OCI-LY3 (cell line): ENCODE results near the gene MTMR11.

Experiments used
- H2AFZ ChIP-seq: fragments of 200-600, 300-600 bp; shearing (Covaris generic); 2 replicates; pipeline ENCODE4 v1.6.0; 2014; ENCODE audit warnings: antibody characterized with exemption, low read depth, low read length
- H3K27ac ChIP-seq: fragments of 200-600, 300-600 bp; sonication (generic); 2 replicates; pipeline ENCODE4 v1.5.1; 2014; ENCODE audit warnings: mild to moderate bottlenecking, low read length, moderate library complexity, mixed read lengths
- H3K27me3 ChIP-seq: fragments of 200-600, 300-600 bp; sonication (generic); 2 replicates; pipeline ENCODE4 v1.6.1; 2014; ENCODE audit warnings: low read depth, low read length, mixed read lengths
- H3K36me3 ChIP-seq: fragments of 200-600, 300-600 bp; sonication (generic); replicated peaks from 2 replicates; pipeline ENCODE3; 2014; ENCODE audit warnings: low read depth, low read length, mixed read lengths
- H3K4me1 ChIP-seq: fragments of 300-600, 200-600 bp; sonication (generic); 2 replicates; pipeline ENCODE4 v1.6.1; 2014; ENCODE audit warnings: low read length, mixed read lengths
- H3K4me2 ChIP-seq: fragments of 200-600, 300-600 bp; sonication (generic); 2 replicates; pipeline ENCODE4 v1.6.1; 2014; ENCODE audit warnings: low read length, mixed read lengths
- H3K4me3 ChIP-seq: fragments of 300-600, 200-600 bp; sonication (generic); 2 replicates; pipeline ENCODE4 v1.5.1; 2014; ENCODE audit warnings: antibody characterized with exemption, mild to moderate bottlenecking, low read length, moderate library complexity
- H3K79me2 ChIP-seq: fragments of 300-600, 200-600 bp; shearing (Covaris generic); 2 replicates; pipeline ENCODE4 v1.6.1; 2014; ENCODE audit warnings: mild to moderate bottlenecking, low read length, mixed read lengths
- H3K9ac ChIP-seq: fragments of 300-600, 200-600 bp; shearing (Covaris generic); 2 replicates; pipeline ENCODE4 v1.6.0; 2014; ENCODE audit warnings: mild to moderate bottlenecking, low read length, moderate library complexity
- H3K9me3 ChIP-seq: fragments of 200-600, 300-600 bp; shearing (Covaris generic); 2 replicates; pipeline ENCODE4 v1.6.1; 2014; ENCODE audit warnings: low read length, mixed read lengths; ENCODE audit not compliant: insufficient read depth
- H4K20me1 ChIP-seq: fragments of 200-600, 300-600 bp; sonication (generic); 2 replicates; pipeline ENCODE4 v1.6.1; 2016; ENCODE audit warnings: low read length, mixed read lengths; ENCODE audit not compliant: insufficient read depth
- CTCF ChIP-seq: fragments of 200-600, 300-600 bp; sonication (generic); IDR thresholded peaks from 2 replicates; pipeline ENCODE4 v1.5.1; 2014; ENCODE audit warnings: antibody characterized with exemption, low read length, low read depth
- EZH2phosphoT487 ChIP-seq: fragments of 200-600 bp; shearing (Covaris generic); IDR thresholded peaks from 2 replicates; pipeline ENCODE4 v1.6.1; 2018; ENCODE audit warnings: antibody characterized with exemption, mixed run types, low read depth

Gene MTMR11

GRCh38 chr1:149936992-149937705 is 470 bp upstream of the MTMR11 start:
- H3K27me3 ChIP-seq: no peaks in the 10 kb centered on the region
- peak overlapping the region; percentile 7; the same call in 1 of the 2 replicates for H3K9ac ChIP-seq
- H3K9me3 ChIP-seq: no peaks in the 10 kb centered on the region
- peak overlapping the region; percentile 43 for H3K4me2 ChIP-seq
- TF ChIP-seq CTCF (no peak), EZH2phosphoT487 (no peak)
- no peak overlapping the region for H3K27ac ChIP-seq
- peak overlapping the region; percentile 49 for H3K4me3 ChIP-seq
- H2AFZ ChIP-seq: peak overlapping the region; percentile 13; the same call in 1 of the 2 replicates
- no peaks in the 10 kb centered on the region for H3K36me3 ChIP-seq
- H3K79me2 ChIP-seq: no peaks in the 10 kb centered on the region
- peaks cover 28% of the 10 kb centered on the region for H3K4me1 ChIP-seq
- no peaks in the 10 kb centered on the region for H4K20me1 ChIP-seq

- Histone ChIP-seq H3K27ac (no peak overlapping the region), H3K79me2 (no peaks in the 10 kb centered on the region), H3K9me3 (no peaks in the 10 kb centered on the region), H3K4me3 (no peak overlapping the region), H3K4me2 (no peak overlapping the region), H4K20me1 (no peaks in the 10 kb centered on the region), H3K27me3 (no peaks in the 10 kb centered on the region), H3K9ac (no peak overlapping the region), H3K36me3 (no peaks in the 10 kb centered on the region), H2AFZ (no peak overlapping the region), H3K4me1 (peaks cover 30% of the 10 kb centered on the region)
- TF ChIP-seq CTCF (no peak), EZH2phosphoT487 (no peak)
Measured at GRCh38 chr1:149934356-149934755, 2.3 kb downstream of the MTMR11 start.

GRCh38 chr1:149933208-149933607 is 3.5 kb downstream of the MTMR11 start:
- Histone ChIP-seq H3K79me2 (no peaks in the 10 kb centered on the region), H3K27me3 (no peaks in the 10 kb centered on the region), H3K4me1 (peaks cover 36% of the 10 kb centered on the region), H4K20me1 (no peaks in the 10 kb centered on the region), H3K4me2 (no peak overlapping the region), H2AFZ (no peak overlapping the region), H3K4me3 (no peak overlapping the region), H3K27ac (no peak overlapping the region), H3K36me3 (no peaks in the 10 kb centered on the region), H3K9ac (no peak overlapping the region), H3K9me3 (no peaks in the 10 kb centered on the region)
- TF ChIP-seq CTCF (no peak), EZH2phosphoT487 (no peak)

- Histone ChIP-seq H4K20me1 (no peaks in the 10 kb centered on the region), H3K4me1 (peaks cover 30% of the 10 kb centered on the region), H3K27me3 (no peaks in the 10 kb centered on the region), H3K4me2 (no peak overlapping the region), H3K9me3 (no peaks in the 10 kb centered on the region), H3K36me3 (no peaks in the 10 kb centered on the region), H3K79me2 (peaks cover 2% of the 10 kb centered on the region), H3K27ac (no peak overlapping the region), H3K4me3 (no peak overlapping the region), H3K9ac (no peak overlapping the region), H2AFZ (no peak overlapping the region)
- TF ChIP-seq EZH2phosphoT487: no peak
- no peak for TF ChIP-seq CTCF
Measured at GRCh38 chr1:149932474-149932873, 4.2 kb downstream of the MTMR11 start.
